B cell (primary cell): ENCODE results near the gene NCDN. TPM values are rescaled to one million over a fixed set of nuclear protein-coding genes. Genes with fewer than 3 reads are reported as not detected.
A peak's percentile ranks its signal among the peaks of the same experiment; 100 is the strongest.

ENCODE experiments used
- ATAC-seq: fragments of 200-7000 bp; cut with Tn5 transposase; one replicate; pipeline ENCODE4 v1.10.0; 2021; ENCODE audit warnings: low read depth, mild to moderate bottlenecking, moderate number of reproducible peaks, moderate library complexity
- CTCF ChIA-PET: fragments of 350-600 bp; sonication (Branson Sonifier 250); formaldehyde crosslinking; loops from one replicate; lab custom pipeline; 2021; ENCODE audit warnings: antibody characterized with exemption, inconsistent platforms; lab: Charles Lee
- POLR2A ChIA-PET: fragments of 350-600 bp; sonication (Branson Sonifier 250); formaldehyde crosslinking; loops from one replicate; lab custom pipeline; 2021; ENCODE audit warnings: antibody characterized with exemption; lab: Charles Lee
- DNase-seq: peaks from one replicate; pipeline ENCODE4 v3.0.0; 2013
- H2AFZ ChIP-seq: 2 replicates; pipeline ENCODE4 v1.6.1; 2012; ENCODE audit warnings: mild to moderate bottlenecking, low read depth, low read length; ENCODE audit not compliant: insufficient read depth, poor library complexity, severe bottlenecking
- H3K27ac ChIP-seq, 2 donors: 1 replicate in 1 of 2; 2 replicates in 1 of 2; pipeline ENCODE4 v1.5.1; 2012 to 2013; ENCODE audit warnings: low read length in 2 of 2, mild to moderate bottlenecking in 2 of 2, moderate library complexity in 1 of 2
- H3K27me3 ChIP-seq, 4 experiments: fragments of 200-600 bp in 1 of 4; sonication (generic) in 1 of 4; replicated peaks in 1 of 4; 1 replicate in 2 of 4; 2 replicates in 2 of 4; pipeline versions ENCODE4 v1.6.1 to v1.7.0; 2013 to 2016; ENCODE audit warnings: low read length in 3 of 4, mild to moderate bottlenecking in 2 of 4, mixed read lengths in 1 of 4, moderate library complexity in 1 of 4; ENCODE audit not compliant: insufficient read depth in 4 of 4, control insufficient read depth in 3 of 4; ENCODE audit errors: control extremely low read depth in 1 of 4
- H3K36me3 ChIP-seq, 2 experiments: replicated peaks in 1 of 2; 1 replicate in 1 of 2; 2 replicates in 1 of 2; pipeline versions ENCODE4 v1.6.1 to v1.7.1; 2013; ENCODE audit warnings: low read length in 1 of 2; ENCODE audit not compliant: insufficient read depth in 2 of 2, control insufficient read depth in 1 of 2; ENCODE audit errors: control extremely low read depth in 1 of 2, extremely low read depth in 1 of 2
- H3K4me1 ChIP-seq, 2 donors: fragments of 200-600 bp in 1 of 2; sonication (generic) in 1 of 2; 1 replicate in 1 of 2; 2 replicates in 1 of 2; pipeline versions ENCODE4 v1.5.1 to v1.6.1; 2013 to 2017; ENCODE audit warnings: low read length in 2 of 2; ENCODE audit not compliant: control insufficient read depth in 2 of 2, insufficient read depth in 2 of 2
- H3K4me2 ChIP-seq: replicated peaks from 2 replicates; pipeline ENCODE3; 2012; ENCODE audit warnings: mild to moderate bottlenecking, low read depth, low read length; ENCODE audit not compliant: poor library complexity, severe bottlenecking
- H3K4me3 ChIP-seq, 5 experiments: fragments of 200-600 bp in 1 of 5; sonication (generic) in 1 of 5; 1 replicate in 3 of 5; 2 replicates in 2 of 5; pipeline versions ENCODE4 v1.5.1 to v1.7.0; 2011 to 2016; ENCODE audit warnings: low read length in 4 of 5, mild to moderate bottlenecking in 4 of 5, low read depth in 2 of 5, control low read depth in 1 of 5, moderate library complexity in 1 of 5; ENCODE audit not compliant: insufficient read depth in 1 of 5; ENCODE audit errors: control extremely low read depth in 1 of 5, extremely low read depth in 1 of 5
- H3K79me2 ChIP-seq: fragments of 200-600 bp; sonication (generic); one replicate; pipeline ENCODE4 v1.6.0; 2016; ENCODE audit warnings: low read length; ENCODE audit not compliant: control insufficient read depth, insufficient read depth
- H3K9ac ChIP-seq: fragments of 200-600 bp; sonication (generic); 2 replicates; pipeline ENCODE4 v1.6.1; 2017; ENCODE audit warnings: mild to moderate bottlenecking, low read length, moderate library complexity
- H3K9me3 ChIP-seq, 3 donors: one replicate each; pipeline versions ENCODE4 v1.6.1 to v1.7.1; 2013; ENCODE audit warnings: low read length in 2 of 3; ENCODE audit not compliant: control insufficient read depth in 2 of 3, insufficient read depth in 1 of 3; ENCODE audit errors: control extremely low read depth in 1 of 3
- H4K20me1 ChIP-seq: 2 replicates; pipeline ENCODE4 v1.6.0; 2012; ENCODE audit warnings: mild to moderate bottlenecking, low read length; ENCODE audit not compliant: insufficient read depth, control insufficient read depth, poor library complexity, severe bottlenecking
- H3K27ac Mint-ChIP-seq: one replicate; pipeline ENCODE4 v1.8.0; 2021; ENCODE audit warnings: mixed read lengths
- H3K27me3 Mint-ChIP-seq: one replicate; pipeline ENCODE4 v1.8.0; 2021; ENCODE audit warnings: mixed read lengths
- H3K4me1 Mint-ChIP-seq: one replicate; pipeline ENCODE4 v1.8.0; 2021; ENCODE audit warnings: mixed read lengths
- H3K4me3 Mint-ChIP-seq: one replicate; pipeline ENCODE4 v1.8.0; 2021; ENCODE audit warnings: mixed read lengths
- H3K9me3 Mint-ChIP-seq: one replicate; pipeline ENCODE4 v1.8.0; 2022; ENCODE audit warnings: mixed read lengths; ENCODE audit not compliant: insufficient read depth
- CTCF ChIP-seq: fragments of 200-600 bp; IDR thresholded peaks from one replicate; pipeline ENCODE4 v1.8.0; 2022; ENCODE audit warnings: antibody characterized with exemption, mild to moderate bottlenecking
- EZH2 ChIP-seq: IDR thresholded peaks from 2 replicates; pipeline ENCODE4 v1.6.1; 2012; ENCODE audit warnings: borderline replicate concordance, low read depth, mild to moderate bottlenecking, moderate library complexity, low read length; ENCODE audit not compliant: insufficient read depth, poor library complexity, severe bottlenecking
- WGBS: methylation state at CpG from one replicate; pipeline ENCODE4 v1.1.5; 2013; ENCODE audit warnings: missing lambda C conversion rate; ENCODE audit not compliant: insufficient coverage; 5-methylcytosine and 5-hydroxymethylcytosine counted together
- intact Hi-C: fragments of 100-400 bp; cut with micrococcal nuclease; formaldehyde crosslinking; loops from one replicate; pipeline ENCODE4 v1.10.0; 2022
- polyA plus RNA-seq: library from polyadenylated mRNA; depleted of rRNA; stranded (reverse); fragments of >200 nt; gene quantifications from 2 replicates; pipeline ENCODE4 v1.2.3, GENCODE V29; 2012
- total RNA-seq, 2 donors: library from RNA; stranded (reverse); fragments of 120-200 nt in 1 of 2; gene quantifications; 1 replicate in 1 of 2; 2 replicates in 1 of 2; pipeline versions ENCODE4 v1.2.3 to v1.2.4, GENCODE V29; 2013 to 2022

NCDN gene
- total and polyA plus RNA-seq, 2 donors (not counting 1 experiment from before 2014, with no cell fraction given): 13.6 to 19.8 TPM

GRCh38 chr1:35564037-35564883, 6.7 kb downstream of the NCDN start:
- Histone ChIP-seq H3K9ac (no peak overlapping the region), H3K9me3 (no peaks in the 10 kb centered on the region), H3K4me2 (no peak overlapping the region), H3K36me3 (peaks cover 0 to 5% of the 10 kb centered on the region in 2 experiments), H4K20me1 (peaks cover 7% of the 10 kb centered on the region), H3K27me3 (no peaks in the 10 kb centered on the region), H3K4me1 (no peaks in the 10 kb centered on the region), H3K79me2 (no peaks in the 10 kb centered on the region), H3K4me3 (no peak overlapping the region), H2AFZ (no peak overlapping the region), H3K27ac (no peak overlapping the region)
- CTCF ChIA-PET: interaction anchor here (0.8 to 10.5 kb wide), 28 partner anchors 8 to 362 kb away, joined by 3 to 126 read pairs (median 5); partner anchors contain the start of genes C1orf216 and TFAP2E
- POLR2A ChIA-PET: no interaction called here
- Mint-ChIP-seq H3K4me3 (no peak overlapping the region), H3K27me3 (no peaks in the 10 kb centered on the region), H3K27ac (no peak overlapping the region), H3K9me3 (no peaks in the 10 kb centered on the region), H3K4me1 (peaks cover 17% of the 10 kb centered on the region)
- intact Hi-C loops: loop anchor here (1.0 kb wide), 1 partner anchor 113 kb away; no protein-coding TSS in a partner anchor
- TF ChIP-seq CTCF: peak; percentile 85
- TF ChIP-seq EZH2: no peak
- DNase-seq (peak; percentile 82), ATAC-seq (peak; percentile 71)
- 83% methylated on average over 8 of the region's 9 CpGs for WGBS
